Thymus (tissue), 11 donors: ENCODE data around the gene LIMCH1. TPM values are rescaled to one million over a fixed set of nuclear protein-coding genes. Genes with fewer than 3 reads are reported as not detected.

ENCODE experiments used
- DNase-seq, 9 donors: peaks; one replicate each; pipeline ENCODE4 v3.0.0-alpha.2; 2013; ENCODE audit warnings: low spot score in 9 of 9, low read depth in 6 of 9, missing footprints in 1 of 9
- H3K27ac ChIP-seq, 2 donors: one replicate each; pipeline ENCODE4 v1.5.1; 2013; ENCODE audit warnings: control low read depth in 1 of 2, low read depth in 1 of 2, low read length in 1 of 2, mild to moderate bottlenecking in 1 of 2, moderate library complexity in 1 of 2
- H3K27me3 ChIP-seq, 2 donors: one replicate each; pipeline ENCODE4 v1.5.1; 2013; ENCODE audit warnings: low read length in 1 of 2; ENCODE audit not compliant: control insufficient read depth in 2 of 2, insufficient read depth in 1 of 2
- H3K36me3 ChIP-seq, 2 donors: one replicate each; pipeline ENCODE4 v1.5.1; 2013; ENCODE audit warnings: low read length in 1 of 2, mild to moderate bottlenecking in 1 of 2, moderate library complexity in 1 of 2; ENCODE audit not compliant: control insufficient read depth in 2 of 2, insufficient read depth in 2 of 2
- H3K4me1 ChIP-seq, 2 donors: one replicate each; pipeline ENCODE4 v1.5.1; 2013; ENCODE audit warnings: low read length in 2 of 2; ENCODE audit not compliant: control insufficient read depth in 2 of 2, insufficient read depth in 2 of 2
- H3K4me3 ChIP-seq, 2 donors: one replicate each; pipeline ENCODE4 v1.5.1; 2013; ENCODE audit warnings: low read length in 2 of 2, control low read depth in 1 of 2, mild to moderate bottlenecking in 1 of 2
- H3K9me3 ChIP-seq, 2 donors: one replicate each; pipeline ENCODE4 v1.5.1; 2013; ENCODE audit warnings: low read length in 1 of 2, mild to moderate bottlenecking in 1 of 2; ENCODE audit not compliant: control insufficient read depth in 2 of 2, insufficient read depth in 1 of 2
- WGBS: extraction: QIAGEN DNeasy Blood & Tissue Kit; methylation state at CpG from one replicate; pipeline ENCODE4 v1.1.7; 2013; 5-methylcytosine and 5-hydroxymethylcytosine counted together
- polyA plus RNA-seq: library from polyadenylated mRNA; stranded (reverse); fragments of 200-250 nt; gene quantifications from one replicate; pipeline ENCODE4 v1.2.3, GENCODE V29; 2013
- total RNA-seq: library from RNA; stranded (reverse); fragments of 120-200 nt; gene quantifications from one replicate; pipeline ENCODE4 v1.2.4, GENCODE V29; 2013
- donor health status: healthy.

LIMCH1 gene
- total and polyA plus RNA-seq, 2 donors: 5.4 to 13.8 TPM

DNA sequence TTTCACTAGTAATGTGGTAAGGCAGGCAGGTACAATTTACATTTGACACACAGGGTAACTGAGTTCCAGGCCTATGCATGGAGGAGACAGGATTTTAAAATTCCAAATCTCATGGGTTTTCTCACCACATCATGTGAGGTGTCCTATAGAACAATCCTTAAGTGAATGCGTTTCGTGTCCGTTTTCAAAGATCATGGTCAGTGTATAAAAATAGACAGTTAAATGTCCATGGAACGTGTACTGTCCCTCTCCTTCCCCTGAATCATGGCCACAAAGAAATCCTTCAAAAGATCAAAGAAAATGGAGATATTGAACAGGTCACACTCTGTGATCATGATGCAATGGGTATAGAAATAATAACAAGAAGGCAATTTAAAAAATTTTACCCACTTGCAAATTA is 42.0 kb downstream of the LIMCH1 start:
- no peak overlapping the region for H3K4me3 ChIP-seq
- DNase-seq: no peak
- 96% methylated on average over 4 of the region's 4 CpGs for WGBS
- no peak overlapping the region for H3K27ac ChIP-seq
- H3K4me1 ChIP-seq: no peaks in the 10 kb centered on the region
- no peaks in the 10 kb centered on the region for H3K9me3 ChIP-seq
- no peaks in the 10 kb centered on the region for H3K27me3 ChIP-seq
- H3K36me3 ChIP-seq: no peaks in the 10 kb centered on the region

GRCh38 chr4:41586675-41587225 is 48.8 kb downstream of the LIMCH1 start:
- 95% methylated on average over 2 of the region's 2 CpGs for WGBS
- Histone ChIP-seq H3K27ac (no peak overlapping the region), H3K4me3 (no peak overlapping the region), H3K27me3 (no peaks in the 10 kb centered on the region), H3K36me3 (no peaks in the 10 kb centered on the region), H3K4me1 (peaks cover 0 to 2% of the 10 kb centered on the region in 2 donors), H3K9me3 (no peaks in the 10 kb centered on the region)
- DNase-seq: no peak

DNA sequence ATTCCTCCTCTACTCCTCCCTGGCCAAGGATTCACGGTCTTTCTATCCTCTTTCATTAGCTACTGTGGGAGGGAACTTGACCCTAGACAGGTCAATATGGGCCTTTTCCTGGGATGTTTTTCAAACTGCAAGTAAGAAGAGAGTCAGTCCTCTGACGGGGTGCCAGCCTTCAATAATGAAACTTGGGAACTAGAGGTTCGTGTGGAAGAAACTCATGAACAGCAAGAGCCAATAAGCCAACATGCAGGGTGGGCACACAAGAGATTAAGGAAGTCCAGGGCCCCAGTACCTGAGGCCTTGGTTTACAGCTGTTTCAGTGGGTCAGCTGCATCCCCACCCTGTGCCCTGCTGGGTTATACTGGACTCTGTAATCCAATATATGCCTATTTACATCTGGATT is 49.3 kb downstream of the LIMCH1 start:
- H3K4me1 ChIP-seq: peaks cover 0 to 2% of the 10 kb centered on the region in 2 donors
- no peaks in the 10 kb centered on the region for H3K27me3 ChIP-seq
- no peaks in the 10 kb centered on the region for H3K36me3 ChIP-seq
- H3K9me3 ChIP-seq: no peaks in the 10 kb centered on the region
- DNase-seq: no peak
- 89% methylated on average over 3 of the region's 3 CpGs for WGBS
- no peak overlapping the region for H3K27ac ChIP-seq
- H3K4me3 ChIP-seq: no peak overlapping the region

GRCh38 chr4:41590591-41590990 is 52.6 kb downstream of the LIMCH1 start:
- H3K36me3 ChIP-seq: no peaks in the 10 kb centered on the region

GRCh38 chr4:41594432-41594831 is 56.5 kb downstream of the LIMCH1 start:
- H3K27ac ChIP-seq: no peak overlapping the region
- peaks cover 0 to 2% of the 10 kb centered on the region in 2 donors for H3K4me1 ChIP-seq
- no peaks in the 10 kb centered on the region for H3K36me3 ChIP-seq
- WGBS: 95% methylated on average over 3 of the region's 3 CpGs
- no peak for DNase-seq
- H3K9me3 ChIP-seq: no peaks in the 10 kb centered on the region
- H3K4me3 ChIP-seq: no peak overlapping the region
- H3K27me3 ChIP-seq: no peaks in the 10 kb centered on the region

More at GRCh38 chr4:41590591-41590990, 52.6 kb downstream of the LIMCH1 start:
- no peak overlapping the region for H3K27ac ChIP-seq
- no peaks in the 10 kb centered on the region for H3K9me3 ChIP-seq
- peaks cover 0 to 2% of the 10 kb centered on the region in 2 donors for H3K4me1 ChIP-seq
- H3K27me3 ChIP-seq: no peaks in the 10 kb centered on the region
- peak in 2 of 9 donors; percentile 2 to 29 for DNase-seq
- no peak overlapping the region for H3K4me3 ChIP-seq
- WGBS: 51% methylated on average over 3 of the region's 3 CpGs

GRCh38 chr4:41597494-41597893 is 59.5 kb downstream of the LIMCH1 start:
- no peak for DNase-seq
- Histone ChIP-seq H3K36me3 (no peaks in the 10 kb centered on the region), H3K9me3 (no peaks in the 10 kb centered on the region), H3K27me3 (no peaks in the 10 kb centered on the region), H3K4me3 (no peak overlapping the region), H3K4me1 (peaks cover 0 to 2% of the 10 kb centered on the region in 2 donors), H3K27ac (no peak overlapping the region)

- H3K4me1 ChIP-seq: peaks cover 0 to 2% of the 10 kb centered on the region in 2 donors
- H3K27me3 ChIP-seq: no peaks in the 10 kb centered on the region
- no peaks in the 10 kb centered on the region for H3K9me3 ChIP-seq
- H3K36me3 ChIP-seq: no peaks in the 10 kb centered on the region
- 91% methylated on average over 2 of the region's 2 CpGs for WGBS
- H3K4me3 ChIP-seq: no peak overlapping the region
- no peak for DNase-seq
- H3K27ac ChIP-seq: no peak overlapping the region
These were observed 60.6 kb downstream of the LIMCH1 start for GRCh38 chr4:41598580-41598979.

GRCh38 chr4:41599192-41599786 is 61.3 kb downstream of the LIMCH1 start:
- Histone ChIP-seq H3K9me3 (no peaks in the 10 kb centered on the region), H3K4me3 (no peak overlapping the region), H3K36me3 (no peaks in the 10 kb centered on the region), H3K27me3 (no peaks in the 10 kb centered on the region), H3K27ac (no peak overlapping the region), H3K4me1 (peaks cover 0 to 2% of the 10 kb centered on the region in 2 donors)
- DNase-seq: no peak

- Histone ChIP-seq H3K4me1 (peaks cover 0 to 2% of the 10 kb centered on the region in 2 donors), H3K36me3 (no peaks in the 10 kb centered on the region), H3K27me3 (no peaks in the 10 kb centered on the region), H3K27ac (no peak overlapping the region), H3K4me3 (no peak overlapping the region), H3K9me3 (no peaks in the 10 kb centered on the region)
- WGBS: 94% methylated on average over 6 of the region's 6 CpGs
- no peak for DNase-seq
These were observed 62.4 kb downstream of the LIMCH1 start for GRCh38 chr4:41600243-41600912.
